Keratinocyte (primary cell): Measurements from ENCODE around the gene CDC14A. TPM values are rescaled to one million over a fixed set of nuclear protein-coding genes. Genes with fewer than 3 reads are reported as not detected.

Source experiments
- DNase-seq: peaks from one replicate; pipeline ENCODE4 v3.0.0-alpha.2; 2011; ENCODE audit warnings: low read depth, missing footprints, low spot score
- FAIRE-seq: peaks from 2 replicates; lab custom pipeline; 2011; peaks lifted over from hg19 to GRCh38; lab: Jason Lieb, UNC
- H2AFZ ChIP-seq: 2 replicates; pipeline ENCODE4 v1.6.0; 2012; ENCODE audit warnings: low read length, control low read depth, inconsistent platforms; ENCODE audit not compliant: control insufficient read depth
- H3K27ac ChIP-seq: 2 replicates; pipeline ENCODE4 v1.5.1; 2011; ENCODE audit warnings: low read length; ENCODE audit not compliant: control insufficient read depth, insufficient read depth
- H3K27me3 ChIP-seq: 3 replicates; pipeline ENCODE4 v1.6.0; 2011; ENCODE audit warnings: low read length; ENCODE audit not compliant: control insufficient read depth, insufficient read depth; ENCODE audit errors: extremely low read depth
- H3K36me3 ChIP-seq, 2 experiments: 2 replicates in 1 of 2; 3 replicates in 1 of 2; pipeline ENCODE4 v1.5.1; 2011; ENCODE audit warnings: low read length in 2 of 2, mild to moderate bottlenecking in 1 of 2; ENCODE audit not compliant: control insufficient read depth in 2 of 2, insufficient read depth in 2 of 2; ENCODE audit errors: extremely low read depth in 1 of 2
- H3K4me1 ChIP-seq: 3 replicates; pipeline ENCODE4 v1.5.1; 2011; ENCODE audit warnings: low read length; ENCODE audit not compliant: control insufficient read depth, insufficient read depth; ENCODE audit errors: extremely low read depth
- H3K4me2 ChIP-seq: 3 replicates; pipeline ENCODE4 v1.6.0; 2011; ENCODE audit warnings: low read depth, low read length; ENCODE audit not compliant: control insufficient read depth, insufficient read depth; ENCODE audit errors: extremely low read depth
- H3K4me3 ChIP-seq, 3 experiments: fragments of 200-600 bp in 1 of 3; sonication (generic) in 1 of 3; 2 replicates in 2 of 3; 3 replicates in 1 of 3; pipeline ENCODE4 v1.5.1; 2011 to 2016; ENCODE audit warnings: low read length in 3 of 3, mild to moderate bottlenecking in 3 of 3, control low read depth in 2 of 3, inconsistent platforms in 1 of 3, low read depth in 1 of 3, mixed read lengths in 1 of 3, mixed run types in 1 of 3, moderate library complexity in 1 of 3; ENCODE audit not compliant: control insufficient read depth in 2 of 3, insufficient read depth in 2 of 3; ENCODE audit errors: extremely low read depth in 1 of 3
- H3K79me2 ChIP-seq: 2 replicates; pipeline ENCODE4 v1.6.0; 2012; ENCODE audit warnings: low read length; ENCODE audit not compliant: control insufficient read depth, insufficient read depth
- H3K9ac ChIP-seq: 3 replicates; pipeline ENCODE4 v1.6.0; 2011; ENCODE audit warnings: low read length; ENCODE audit not compliant: control insufficient read depth, insufficient read depth; ENCODE audit errors: extremely low read depth
- H3K9me1 ChIP-seq: 3 replicates; pipeline ENCODE4 v1.6.0; 2011; ENCODE audit warnings: low read length; ENCODE audit not compliant: control insufficient read depth, insufficient read depth; ENCODE audit errors: extremely low read depth
- H3K9me3 ChIP-seq: 2 replicates; pipeline ENCODE4 v1.5.1; 2012; ENCODE audit warnings: low read depth, low read length; ENCODE audit not compliant: control insufficient read depth
- H4K20me1 ChIP-seq: 3 replicates; pipeline ENCODE4 v1.6.0; 2011; ENCODE audit warnings: low read length; ENCODE audit not compliant: control insufficient read depth, insufficient read depth; ENCODE audit errors: extremely low read depth
- CTCF ChIP-seq, 3 experiments: IDR thresholded peaks in 1 of 3; conservative IDR thresholded peaks in 1 of 3; optimal IDR thresholded peaks in 1 of 3; 2 replicates in 2 of 3; 3 replicates in 1 of 3; pipeline versions ENCODE3 to v1.5.1; 2011; ENCODE audit warnings: low read length in 3 of 3, mild to moderate bottlenecking in 3 of 3, moderate library complexity in 2 of 3, control low read depth in 1 of 3, inconsistent platforms in 1 of 3; ENCODE audit not compliant: insufficient read depth in 2 of 3; ENCODE audit errors: extremely low read depth in 1 of 3
- EZH2 ChIP-seq: IDR thresholded peaks from one replicate; pipeline ENCODE4 v1.6.1; 2012; ENCODE audit warnings: inconsistent platforms, mild to moderate bottlenecking, low read length, moderate library complexity
- dilution Hi-C: fragments of 300-500 bp; cut with MboI; formaldehyde crosslinking; loops from one replicate; pipeline ENCODE4 v1.7.0; 2020; ENCODE audit warnings: low sequenced_read_pairs; ENCODE audit not compliant: extremely low pct_ligation_motif_present
- polyA plus RNA-seq, 5 experiments: library from polyadenylated mRNA; depleted of rRNA in 3 of 5; stranded (reverse) in 3 of 5; stranded (forward) in 1 of 5; unstranded in 1 of 5; fragments of >200 nt; gene quantifications; 1 replicate in 1 of 5; 2 replicates in 3 of 5; 3 replicates in 1 of 5; pipeline versions ENCODE4 v1.2.1 to v1.2.3, GENCODE V29; 2011 to 2012; ENCODE audit warnings: missing spikeins in 2 of 5, low read depth in 1 of 5, low replicate concordance in 1 of 5

CDC14A gene
- polyA plus RNA-seq, 1 donor (not counting 4 experiments of a cell fraction or from before 2014, with no cell fraction given) = 2.2 TPM

GRCh38 chr1:100524355-100524754 is 172.0 kb downstream of the CDC14A start:
- H3K36me3 ChIP-seq = no peaks in the 10 kb centered on the region
- TF ChIP-seq CTCF (optimal IDR thresholded peaks at IDR 0.05 in 1 of 3, IDR thresholded peaks at IDR 0.05 in 1 of 3, conservative IDR thresholded peaks at IDR 0.05 in 1 of 3; ENCODE audit: extremely low read depth in 1 of 3, insufficient read depth in 2 of 3, low read length in 3 of 3) (no peak), EZH2 (no peak)
- H3K9me1 ChIP-seq = no peaks in the 10 kb centered on the region
- dilution Hi-C loops = no loop called here
- H3K9ac ChIP-seq = no peak overlapping the region
- H3K4me2 ChIP-seq = no peak overlapping the region
- DNase-seq (no peak), FAIRE-seq (no peak)
- no peaks in the 10 kb centered on the region for H3K79me2 ChIP-seq
- H3K27ac ChIP-seq = no peak overlapping the region
- H2AFZ ChIP-seq = no peak overlapping the region
- H3K4me3 ChIP-seq = no peak overlapping the region
- no peaks in the 10 kb centered on the region for H3K9me3 ChIP-seq
- H4K20me1 ChIP-seq = no peaks in the 10 kb centered on the region
- H3K27me3 ChIP-seq = peaks cover 4% of the 10 kb centered on the region
- H3K4me1 ChIP-seq = no peaks in the 10 kb centered on the region

DNA sequence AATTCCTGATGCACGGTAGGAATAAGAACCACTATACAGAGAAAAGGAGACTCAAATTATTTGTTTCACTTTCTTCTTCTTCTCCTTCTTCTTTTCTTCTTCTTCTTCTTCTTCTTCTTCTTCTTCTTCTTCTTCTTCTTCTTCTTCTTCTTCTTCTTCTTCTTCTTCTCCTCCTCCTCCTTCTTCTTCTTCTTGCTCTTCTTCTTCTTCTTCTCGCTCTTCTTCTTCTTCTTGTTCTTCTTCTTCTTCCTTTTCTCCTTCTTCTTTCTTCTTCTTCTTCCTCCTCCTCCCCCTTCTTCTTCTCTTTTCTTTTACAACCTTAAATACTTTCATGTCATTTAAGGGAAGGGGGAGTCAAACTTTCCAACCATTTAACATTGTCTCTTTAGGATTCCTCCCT is 174.6 kb downstream of the CDC14A start:
- no peaks in the 10 kb centered on the region for H3K79me2 ChIP-seq
- H3K27ac ChIP-seq = no peak overlapping the region
- dilution Hi-C loops = no loop called here
- no peak overlapping the region for H2AFZ ChIP-seq
- no peaks in the 10 kb centered on the region for H3K36me3 ChIP-seq
- no peaks in the 10 kb centered on the region for H3K9me1 ChIP-seq
- no peaks in the 10 kb centered on the region for H3K4me1 ChIP-seq
- peaks cover 4% of the 10 kb centered on the region for H3K27me3 ChIP-seq
- FAIRE-seq (no peak), DNase-seq (no peak)
- no peak for TF ChIP-seq CTCF (optimal IDR thresholded peaks at IDR 0.05 in 1 of 3, IDR thresholded peaks at IDR 0.05 in 1 of 3, conservative IDR thresholded peaks at IDR 0.05 in 1 of 3; ENCODE audit: extremely low read depth in 1 of 3, insufficient read depth in 2 of 3, low read length in 3 of 3)
- TF ChIP-seq EZH2 = no peak
- H3K9me3 ChIP-seq = no peaks in the 10 kb centered on the region
- H4K20me1 ChIP-seq = no peaks in the 10 kb centered on the region
- H3K4me3 ChIP-seq = no peak overlapping the region
- H3K9ac ChIP-seq = no peak overlapping the region
- no peak overlapping the region for H3K4me2 ChIP-seq
